K562 (cell line): ENCODE results near the gene SH3D21. TPM values are rescaled to one million over a fixed set of nuclear protein-coding genes. Genes with fewer than 3 reads are reported as not detected.
A peak's percentile ranks its signal among the peaks of the same experiment; 100 is the strongest.

ENCODE experiments used
- CEBPB ChIP-seq: fragments of 450-650 bp; IDR thresholded peaks from 2 replicates; pipeline ENCODE4 v1.6.1; 2016; ENCODE audit warnings: missing genetic modification characterization, missing compliant biosample characterization
- CHAMP1 ChIP-seq: fragments of 450-650 bp; IDR thresholded peaks from 2 replicates; pipeline ENCODE4 v1.6.1; 2016; ENCODE audit warnings: mild to moderate bottlenecking
- CREB3 ChIP-seq: fragments of 450-650 bp; conservative IDR thresholded peaks from 2 replicates; pipeline ENCODE4 v1.6.1; 2016; ENCODE audit warnings: missing genetic modification characterization, low read depth, mild to moderate bottlenecking, missing compliant biosample characterization, moderate library complexity
- HDAC1 ChIP-seq, 2 experiments: fragments of 450-650 bp; IDR thresholded peaks; 2 replicates each; pipeline ENCODE4 v1.6.1; 2016 to 2017; ENCODE audit warnings: inconsistent platforms in 1 of 2, mild to moderate bottlenecking in 1 of 2, moderate library complexity in 1 of 2
- MTA1 ChIP-seq: fragments of 450-650 bp; IDR thresholded peaks from 2 replicates; pipeline ENCODE4 v1.6.1; 2017; ENCODE audit warnings: borderline replicate concordance
- NELFE ChIP-seq: IDR thresholded peaks from 2 replicates; pipeline ENCODE4 v1.6.1; 2011; ENCODE audit warnings: mild to moderate bottlenecking; ENCODE audit not compliant: insufficient read depth, insufficient read length
- PHF21A ChIP-seq: fragments of 450-650 bp; IDR thresholded peaks from 2 replicates; pipeline ENCODE4 v1.6.1; 2017; ENCODE audit warnings: low read depth, borderline replicate concordance
- TBL1XR1 ChIP-seq, 2 experiments: IDR thresholded peaks; 2 replicates each; pipeline ENCODE4 v1.6.1; 2012; ENCODE audit warnings: improper control_type of control experiment in 2 of 2, low read length in 2 of 2, mild to moderate bottlenecking in 1 of 2
- THAP7 ChIP-seq: fragments of 250-450 bp; sonication (Bioruptor Pico); IDR thresholded peaks from 2 replicates; pipeline ENCODE4 v1.5.0; 2021
- ZNF444 ChIP-seq: fragments of 250-450 bp; sonication (Bioruptor Pico); IDR thresholded peaks from 2 replicates; pipeline ENCODE4 v1.4.0; 2020; ENCODE audit warnings: mild to moderate bottlenecking, moderate library complexity
- ZNF449 ChIP-seq: fragments of 250-450 bp; sonication (Bioruptor Pico); IDR thresholded peaks from 2 replicates; pipeline ENCODE4 v1.8.0; 2022; ENCODE audit warnings: moderate library complexity, mild to moderate bottlenecking, inconsistent platforms
- polyA plus RNA-seq, 8 experiments: library from polyadenylated mRNA; depleted of rRNA in 4 of 8; stranded (reverse) in 5 of 8; unstranded in 3 of 8; fragments of >200 nt; fragmentation: Nextera tagmentation in 2 of 8; fragmentation: Illumina TruSeq in 1 of 8; extraction: Ambion mirVana in 2 of 8; extraction: Trizol in 1 of 8; gene quantifications; 2 replicates each; pipeline versions ENCODE4 v1.2.1 to v1.2.3, GENCODE V29; 2011 to 2014; ENCODE audit warnings: inconsistent platforms in 1 of 8, missing spikeins in 1 of 8
- total RNA-seq, 7 experiments: library from RNA; depleted of rRNA in 6 of 7; stranded (reverse); fragments of >200 nt in 6 of 7; fragmentation: Illumina TruSeq in 2 of 7; extraction: Trizol in 2 of 7; gene quantifications; 2 replicates each; pipeline versions ENCODE4 v1.2.1 to v1.2.3, GENCODE V29; 2011 to 2021; ENCODE audit warnings: low replicate concordance in 1 of 7

SH3D21 gene
- total and polyA plus RNA-seq, 9 of the 15 experiments (the other 6 are each of a cell fraction or from before 2014, with no cell fraction given), result 0.01 to 4.7 (median 1.8) TPM

GRCh38 chr1:36273024-36273423 lies 33.1 kb upstream of the SH3D21 start (continued):
- no peak for TF ChIP-seq CHAMP1
- TF ChIP-seq MTA1, result no peak
- no peak for TF ChIP-seq CREB3 (tag)
- TF ChIP-seq ZNF449 (CRISPR knock-in tag), result no peak
- no peak for TF ChIP-seq CEBPB
- TF ChIP-seq PHF21A, result no peak
- no peak for TF ChIP-seq THAP7 (CRISPR knock-in tag)
- peak in 1 of 2 experiments; percentile 62; a peak in 1 of 4 replicates for TF ChIP-seq HDAC1 (IDR thresholded peaks at IDR 0.05)
- TF ChIP-seq NELFE, result no peak
- TF ChIP-seq ZNF444 (CRISPR knock-in tag), result no peak
- TF ChIP-seq TBL1XR1 (IDR thresholded peaks at IDR 0.05; ENCODE audit: low read length in 2 of 2), result peak in 1 of 2 experiments; percentile 76; a peak in 1 of 4 replicates
